NOMO-1 (cell line): Measurements from ENCODE around the gene OLFML1.

Source experiments
- DNase-seq, 2 experiments: peaks; one replicate each; lab custom pipeline; 2025; ENCODE audit not compliant: unreplicated experiment in 2 of 2; lab: John Stamatoyannopoulos, UW

Gene OLFML1

DNA sequence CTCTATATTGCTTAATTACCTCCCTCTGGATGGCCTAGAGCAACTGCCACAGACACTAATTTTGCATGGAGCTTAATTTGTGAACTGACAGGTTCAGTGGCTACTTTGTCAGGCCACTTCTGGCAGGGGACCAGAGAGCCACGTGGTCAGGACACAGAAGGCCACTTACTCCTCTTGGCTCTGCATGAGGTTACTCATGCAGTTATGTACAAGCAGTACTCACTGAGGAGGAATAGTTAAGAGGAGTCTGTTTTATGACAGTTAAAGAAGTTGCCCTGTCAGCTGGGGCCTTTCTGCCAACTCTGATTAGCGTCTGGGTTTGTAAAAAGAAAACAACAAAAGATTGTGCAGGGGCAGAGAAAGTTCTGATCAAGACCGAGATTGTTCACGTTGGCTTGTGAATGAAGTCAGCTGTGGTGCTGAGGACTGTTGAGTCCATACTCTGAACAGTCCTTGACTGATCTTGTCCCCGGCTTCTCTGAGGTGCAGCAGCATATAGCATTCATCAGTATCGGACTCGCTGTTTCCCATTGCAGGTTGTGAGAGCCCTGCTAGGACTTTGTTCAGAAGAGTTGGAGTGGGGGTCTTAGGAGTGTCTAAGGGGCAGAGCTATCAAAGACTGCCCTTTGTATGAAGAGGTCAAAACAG, 69.9 kb downstream of the OLFML1 start:
- DNase-seq: no peak

DNA sequence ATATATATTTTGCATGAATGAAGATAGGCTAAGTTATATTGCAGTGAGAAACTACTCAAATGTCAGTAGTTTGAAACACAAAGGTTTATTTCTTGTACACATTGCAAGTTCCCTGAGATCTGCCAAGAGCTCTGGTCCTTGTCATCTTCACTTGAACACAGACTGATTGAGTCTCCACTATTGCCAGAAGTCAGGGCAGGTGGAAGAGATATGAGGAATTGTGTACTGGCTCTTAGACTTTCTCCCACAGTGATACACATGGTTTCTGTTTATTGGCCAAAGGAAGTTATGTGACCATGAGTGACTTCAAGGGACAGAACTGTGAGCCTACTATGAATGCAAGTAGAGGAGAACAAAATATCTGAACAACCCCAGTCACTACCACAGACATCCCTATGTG, 72.7 kb downstream of the OLFML1 start:
- no peak for DNase-seq

DNA sequence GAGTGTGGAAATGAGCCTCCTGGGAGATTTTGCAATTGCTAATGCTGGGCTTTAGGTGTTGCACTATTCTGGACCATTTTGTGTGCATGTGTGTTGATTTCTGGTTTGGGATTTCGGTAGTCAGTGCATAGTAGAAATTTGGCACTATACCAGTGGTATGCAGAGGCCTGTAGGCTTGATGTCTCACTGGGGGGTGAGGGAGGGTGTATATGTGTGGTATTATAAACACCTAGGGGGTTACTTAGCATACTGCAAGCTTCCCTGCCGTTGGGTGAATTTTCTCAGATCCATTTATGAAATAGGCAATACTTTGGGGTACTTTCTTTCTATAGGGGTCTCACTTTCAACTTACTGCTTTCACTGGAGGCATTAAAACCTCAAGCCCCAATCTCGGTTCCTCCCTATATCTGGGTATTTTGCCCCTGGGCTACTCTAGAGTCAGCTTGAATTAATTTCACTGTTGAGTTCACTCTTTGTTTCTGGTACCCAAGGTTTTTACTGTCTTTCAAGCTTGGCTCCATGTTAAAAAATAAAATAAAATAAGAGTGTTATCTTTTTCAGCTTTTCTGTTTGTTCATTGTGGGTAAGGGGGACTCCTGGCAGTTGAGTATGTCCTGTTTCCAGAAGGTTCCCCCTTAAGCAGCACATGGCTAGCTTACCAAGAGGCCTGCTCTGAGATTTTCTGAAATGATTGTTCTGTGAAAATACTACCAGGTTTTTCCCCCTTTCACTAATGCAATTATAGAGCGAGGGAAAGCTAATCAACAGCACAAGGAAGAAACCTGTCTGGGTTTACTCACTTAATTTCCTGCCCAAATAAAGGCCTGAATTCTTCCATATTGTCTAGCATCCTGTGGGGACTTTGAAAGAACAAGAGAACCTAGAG, 74.3 kb downstream of the OLFML1 start:
- DNase-seq: no peak
